ENCODE measurements around the gene ETNPPL.

- TF ChIP-seq CTCF (IDR thresholded peaks at IDR 0.05 in 4 of 5, conservative IDR thresholded peaks at IDR 0.05 in 1 of 5) = no peak
- no peak for TF ChIP-seq POLR2A (IDR thresholded peaks at IDR 0.05)
Measured at GRCh38 chr4:108749119-108749518, 13.7 kb downstream of the ETNPPL start.
